ENCODE data around the gene TMEM164.

The TMEM164 gene

DNA sequence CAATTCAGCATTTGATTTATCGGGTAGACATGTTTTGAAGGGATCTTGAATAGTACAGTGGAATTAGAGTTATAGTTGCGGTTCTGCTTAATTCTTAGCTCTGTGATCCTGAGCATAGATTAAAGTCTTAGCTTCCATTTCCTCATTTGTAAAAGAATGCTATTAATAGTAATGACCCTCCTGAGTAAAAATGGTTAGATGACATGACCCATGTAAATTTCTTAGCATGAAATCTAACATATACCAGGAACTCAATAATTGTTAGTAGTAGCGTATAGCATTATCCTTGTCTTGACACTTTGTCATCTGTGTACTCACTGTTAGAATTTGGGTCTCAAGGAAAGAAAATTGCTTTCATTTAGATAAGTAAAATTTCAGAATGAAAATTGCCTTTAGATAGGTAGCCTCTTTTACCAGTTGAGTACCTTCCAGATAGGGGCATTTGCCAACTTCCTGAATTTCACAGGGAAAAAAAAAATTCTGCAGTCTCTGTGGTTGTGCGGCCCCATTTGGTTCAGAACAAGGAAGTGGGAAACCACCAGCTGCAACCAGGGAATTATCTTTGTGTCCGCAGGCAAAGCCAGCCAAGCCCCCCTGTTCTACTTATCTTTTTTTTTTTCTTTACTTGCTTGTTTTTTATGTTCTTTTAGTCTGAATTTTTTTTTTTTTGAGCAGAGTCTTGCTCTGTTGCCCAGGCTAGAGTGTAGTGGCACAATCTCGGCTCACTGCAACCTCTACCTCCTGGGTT lies 86.9 kb downstream of the TMEM164 start:
- Histone ChIP-seq H3K4me3 (ENCODE audit: low read length) (no peak overlapping the region), H3K4me1 (ENCODE audit: low read length) (peaks cover 4% of the 10 kb centered on the region), H3K36me3 (replicated peaks; ENCODE audit: insufficient read depth, low read length) (no peaks in the 10 kb centered on the region), H3K79me2 (ENCODE audit: low read length) (peaks cover 2% of the 10 kb centered on the region; the same call in 1 of the 2 replicates), H3K4me2 (ENCODE audit: low read depth, low read length) (no peak overlapping the region), H3K9me2 (replicated peaks; ENCODE audit: insufficient read depth, low read length) (no peaks in the 10 kb centered on the region), H3K9me3 (replicated peaks; ENCODE audit: insufficient read depth, low read length) (no peaks in the 10 kb centered on the region), H3K9ac (ENCODE audit: low read length) (no peak overlapping the region), H2AFZ (ENCODE audit: low read length) (no peak overlapping the region), H3K27me3 (replicated peaks; ENCODE audit: insufficient read depth, low read length) (no peaks in the 10 kb centered on the region), H3K27ac (ENCODE audit: low read length) (no peak overlapping the region), H3F3A (ENCODE audit: insufficient read depth, low read length) (no peaks in the 10 kb centered on the region), H4K20me1 (ENCODE audit: insufficient read depth, low read length) (no peaks in the 10 kb centered on the region)
- TF ChIP-seq EZH2 (optimal IDR thresholded peaks at IDR 0.05; ENCODE audit: low read depth, low read length), result no peak
- no peak for TF ChIP-seq EZH2phosphoT487 (IDR thresholded peaks at IDR 0.05; ENCODE audit: low read length)
- TF ChIP-seq, protein P1, sequence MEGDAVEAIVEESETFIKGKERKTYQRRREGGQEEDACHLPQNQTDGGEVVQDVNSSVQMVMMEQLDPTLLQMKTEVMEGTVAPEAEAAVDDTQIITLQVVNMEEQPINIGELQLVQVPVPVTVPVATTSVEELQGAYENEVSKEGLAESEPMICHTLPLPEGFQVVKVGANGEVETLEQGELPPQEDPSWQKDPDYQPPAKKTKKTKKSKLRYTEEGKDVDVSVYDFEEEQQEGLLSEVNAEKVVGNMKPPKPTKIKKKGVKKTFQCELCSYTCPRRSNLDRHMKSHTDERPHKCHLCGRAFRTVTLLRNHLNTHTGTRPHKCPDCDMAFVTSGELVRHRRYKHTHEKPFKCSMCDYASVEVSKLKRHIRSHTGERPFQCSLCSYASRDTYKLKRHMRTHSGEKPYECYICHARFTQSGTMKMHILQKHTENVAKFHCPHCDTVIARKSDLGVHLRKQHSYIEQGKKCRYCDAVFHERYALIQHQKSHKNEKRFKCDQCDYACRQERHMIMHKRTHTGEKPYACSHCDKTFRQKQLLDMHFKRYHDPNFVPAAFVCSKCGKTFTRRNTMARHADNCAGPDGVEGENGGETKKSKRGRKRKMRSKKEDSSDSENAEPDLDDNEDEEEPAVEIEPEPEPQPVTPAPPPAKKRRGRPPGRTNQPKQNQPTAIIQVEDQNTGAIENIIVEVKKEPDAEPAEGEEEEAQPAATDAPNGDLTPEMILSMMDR (IDR thresholded peaks at IDR 0.05; ENCODE audit: low read length), result no peak
- DNase-seq, result no peak

DNA sequence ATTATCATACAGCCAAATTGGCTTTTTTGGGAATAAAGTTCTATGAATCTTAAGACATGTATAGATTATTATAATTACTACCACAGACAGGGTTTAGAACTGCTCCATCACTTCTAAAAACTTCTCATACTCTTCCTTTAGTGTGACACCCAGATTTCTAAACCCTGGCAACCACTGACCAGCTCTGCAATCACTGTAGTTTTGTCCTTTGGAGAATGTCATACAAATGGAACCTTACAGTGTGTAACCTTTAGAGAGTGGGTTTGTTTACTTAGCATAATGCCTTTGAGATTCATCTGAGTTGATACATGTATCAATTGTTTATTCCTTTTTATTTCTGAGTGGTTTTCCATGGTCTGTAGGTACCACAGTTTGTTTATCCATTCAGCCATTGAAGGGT lies 95.0 kb downstream of the TMEM164 start:
- Histone ChIP-seq H3K4me1 (ENCODE audit: low read length) (no peaks in the 10 kb centered on the region), H3K9ac (ENCODE audit: low read length) (no peak overlapping the region), H3F3A (ENCODE audit: insufficient read depth, low read length) (no peaks in the 10 kb centered on the region), H3K27me3 (replicated peaks; ENCODE audit: insufficient read depth, low read length) (no peaks in the 10 kb centered on the region), H3K79me2 (ENCODE audit: low read length) (peaks cover 7% of the 10 kb centered on the region), H3K9me2 (replicated peaks; ENCODE audit: insufficient read depth, low read length) (no peaks in the 10 kb centered on the region), H3K36me3 (replicated peaks; ENCODE audit: insufficient read depth, low read length) (no peaks in the 10 kb centered on the region), H3K4me3 (ENCODE audit: low read length) (no peak overlapping the region), H3K4me2 (ENCODE audit: low read depth, low read length) (no peak overlapping the region), H3K27ac (ENCODE audit: low read length) (no peak overlapping the region), H4K20me1 (ENCODE audit: insufficient read depth, low read length) (no peaks in the 10 kb centered on the region), H3K9me3 (replicated peaks; ENCODE audit: insufficient read depth, low read length) (no peaks in the 10 kb centered on the region), H2AFZ (ENCODE audit: low read length) (no peak overlapping the region)
- DNase-seq, result no peak
- no peak for TF ChIP-seq EZH2 (optimal IDR thresholded peaks at IDR 0.05; ENCODE audit: low read depth, low read length)
- TF ChIP-seq, protein P1 (IDR thresholded peaks at IDR 0.05; ENCODE audit: low read length), result no peak
- no peak for TF ChIP-seq EZH2phosphoT487 (IDR thresholded peaks at IDR 0.05; ENCODE audit: low read length)

DNA sequence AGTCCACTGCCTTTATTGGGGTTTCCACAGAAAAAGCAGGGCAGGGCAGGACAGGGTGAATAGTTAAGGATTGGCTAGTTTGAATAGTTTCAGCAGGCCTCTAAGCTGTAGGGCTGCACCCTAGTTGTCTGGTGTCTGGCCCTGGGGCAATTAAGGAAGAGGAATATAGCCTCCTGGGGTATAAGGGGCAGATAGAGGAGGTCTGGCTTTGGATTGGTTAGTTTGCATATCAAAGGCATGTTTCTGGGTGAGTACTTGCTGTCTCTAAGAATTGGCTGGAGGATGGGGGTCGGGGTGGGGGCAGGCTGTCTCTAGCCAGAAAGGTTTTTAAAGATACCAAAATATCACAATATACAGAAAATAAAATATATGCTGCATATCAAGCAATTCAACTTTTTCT lies 100.4 kb downstream of the TMEM164 start:
- Histone ChIP-seq H3K36me3 (replicated peaks; ENCODE audit: insufficient read depth, low read length) (no peaks in the 10 kb centered on the region), H3K27ac (ENCODE audit: low read length) (no peak overlapping the region), H3K4me2 (ENCODE audit: low read depth, low read length) (no peak overlapping the region), H3F3A (ENCODE audit: insufficient read depth, low read length) (no peaks in the 10 kb centered on the region), H3K79me2 (ENCODE audit: low read length) (peaks cover 7% of the 10 kb centered on the region), H3K27me3 (replicated peaks; ENCODE audit: insufficient read depth, low read length) (no peaks in the 10 kb centered on the region), H3K9ac (ENCODE audit: low read length) (no peak overlapping the region), H3K4me1 (ENCODE audit: low read length) (no peaks in the 10 kb centered on the region), H3K9me3 (replicated peaks; ENCODE audit: insufficient read depth, low read length) (no peaks in the 10 kb centered on the region), H2AFZ (ENCODE audit: low read length) (no peak overlapping the region), H3K9me2 (replicated peaks; ENCODE audit: insufficient read depth, low read length) (no peaks in the 10 kb centered on the region), H4K20me1 (ENCODE audit: insufficient read depth, low read length) (no peaks in the 10 kb centered on the region), H3K4me3 (ENCODE audit: low read length) (no peak overlapping the region)
- TF ChIP-seq EZH2 (optimal IDR thresholded peaks at IDR 0.05; ENCODE audit: low read depth, low read length) (no peak), EZH2phosphoT487 (IDR thresholded peaks at IDR 0.05; ENCODE audit: low read length) (no peak)
- TF ChIP-seq, protein P1 (IDR thresholded peaks at IDR 0.05; ENCODE audit: low read length), result no peak
- no peak for DNase-seq

Data from MM.1S (cell line).